Measurements from ENCODE around the gene RGS3.

GRCh38 chr9:113454914-113455761 is 8.4 kb upstream of the RGS3 start:
- no peak for TF ChIP-seq CTCF (IDR thresholded peaks at IDR 0.05; ENCODE audit: low read length)
- TF ChIP-seq EZH2 (IDR thresholded peaks at IDR 0.05; ENCODE audit: borderline replicate concordance, low read length): no peak
